Measurements from ENCODE around the gene DVL3. TPM values are rescaled to one million over a fixed set of nuclear protein-coding genes. Genes with fewer than 3 reads are reported as not detected.

DVL3 gene
- total and polyA plus RNA-seq, 2 donors from 2014 or later: 30.3 to 57.4 TPM

DNA sequence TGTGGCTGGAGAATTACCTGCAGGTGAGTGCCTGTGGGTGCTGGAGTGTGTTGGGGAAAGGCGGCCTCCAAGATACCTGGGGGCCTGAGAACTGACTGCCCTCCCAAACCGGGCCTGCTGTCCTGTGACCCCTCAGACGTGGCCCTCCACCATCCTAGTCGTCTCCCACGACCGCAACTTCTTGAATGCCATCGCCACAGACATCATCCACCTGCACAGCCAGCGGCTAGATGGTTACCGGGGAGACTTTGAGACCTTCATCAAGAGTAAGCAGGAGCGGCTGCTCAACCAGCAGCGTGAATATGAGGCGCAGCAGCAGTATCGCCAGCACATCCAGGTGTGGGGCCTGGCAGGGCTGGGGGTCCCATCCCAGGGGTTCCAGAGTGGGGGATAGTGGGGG lies 34.2 kb downstream of the DVL3 start:
- no peaks in the 10 kb centered on the region for H3K27me3 ChIP-seq (ENCODE audit: control insufficient read depth, insufficient read depth, low read length)
- no peak overlapping the region for H3K27ac ChIP-seq (ENCODE audit: low read depth in 2 of 2, low read length in 2 of 2)
- intact Hi-C loops (cut with DNase I): no loop called here
- DNase-seq (no peak), FAIRE-seq (no peak)
- H3K9ac ChIP-seq (ENCODE audit: low read length in 3 of 3): no peak overlapping the region
- TF ChIP-seq, protein P1, sequence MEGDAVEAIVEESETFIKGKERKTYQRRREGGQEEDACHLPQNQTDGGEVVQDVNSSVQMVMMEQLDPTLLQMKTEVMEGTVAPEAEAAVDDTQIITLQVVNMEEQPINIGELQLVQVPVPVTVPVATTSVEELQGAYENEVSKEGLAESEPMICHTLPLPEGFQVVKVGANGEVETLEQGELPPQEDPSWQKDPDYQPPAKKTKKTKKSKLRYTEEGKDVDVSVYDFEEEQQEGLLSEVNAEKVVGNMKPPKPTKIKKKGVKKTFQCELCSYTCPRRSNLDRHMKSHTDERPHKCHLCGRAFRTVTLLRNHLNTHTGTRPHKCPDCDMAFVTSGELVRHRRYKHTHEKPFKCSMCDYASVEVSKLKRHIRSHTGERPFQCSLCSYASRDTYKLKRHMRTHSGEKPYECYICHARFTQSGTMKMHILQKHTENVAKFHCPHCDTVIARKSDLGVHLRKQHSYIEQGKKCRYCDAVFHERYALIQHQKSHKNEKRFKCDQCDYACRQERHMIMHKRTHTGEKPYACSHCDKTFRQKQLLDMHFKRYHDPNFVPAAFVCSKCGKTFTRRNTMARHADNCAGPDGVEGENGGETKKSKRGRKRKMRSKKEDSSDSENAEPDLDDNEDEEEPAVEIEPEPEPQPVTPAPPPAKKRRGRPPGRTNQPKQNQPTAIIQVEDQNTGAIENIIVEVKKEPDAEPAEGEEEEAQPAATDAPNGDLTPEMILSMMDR (IDR thresholded peaks at IDR 0.05; ENCODE audit: borderline replicate concordance, extremely low read depth, insufficient read depth): no peak
- H3K4me3 ChIP-seq (ENCODE audit: low read length in 3 of 3): no peak overlapping the region
- peaks cover 8 to 63% (median 54%) of the 10 kb centered on the region in 3 donors for H3K36me3 ChIP-seq (ENCODE audit: control insufficient read depth in 2 of 3, insufficient read depth in 3 of 3, low read length in 3 of 3)
- H3K9me3 ChIP-seq (ENCODE audit: control insufficient read depth in 2 of 3, insufficient read depth in 1 of 3, low read length in 3 of 3): no peaks in the 10 kb centered on the region
- peaks cover 0 to 13% (median 3%) of the 10 kb centered on the region in 3 donors for H3K4me1 ChIP-seq (ENCODE audit: control insufficient read depth in 2 of 3, insufficient read depth in 2 of 3, low read depth in 1 of 3, low read length in 3 of 3)

DNA sequence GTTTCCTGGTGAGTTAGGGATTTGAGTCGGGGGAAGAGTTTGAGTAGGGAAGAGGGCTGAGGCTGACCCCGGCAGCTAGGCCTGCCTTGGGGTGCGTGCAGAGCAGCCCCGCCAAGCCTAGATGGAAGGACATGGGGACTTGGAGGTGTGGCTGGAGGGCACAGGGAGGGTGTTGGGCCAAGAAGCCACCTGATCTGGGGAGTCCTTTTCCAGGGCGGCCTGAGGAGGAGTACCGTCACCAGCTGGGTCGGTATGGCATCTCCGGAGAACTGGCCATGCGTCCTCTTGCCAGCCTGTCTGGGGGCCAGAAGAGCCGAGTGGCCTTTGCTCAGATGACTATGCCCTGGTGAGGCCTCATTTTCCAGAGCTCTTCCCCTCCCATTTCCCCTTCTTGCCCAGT lies 37.7 kb downstream of the DVL3 start:
- TF ChIP-seq, protein P1 (IDR thresholded peaks at IDR 0.05; ENCODE audit: borderline replicate concordance, extremely low read depth, insufficient read depth): no peak
- H3K4me3 ChIP-seq (ENCODE audit: low read length in 3 of 3): no peak overlapping the region
- DNase-seq: no peak
- no peak overlapping the region for H3K27ac ChIP-seq (ENCODE audit: low read depth in 2 of 2, low read length in 2 of 2)
- intact Hi-C loops (cut with DNase I): no loop called here
- peaks cover 8 to 61% (median 59%) of the 10 kb centered on the region in 3 donors for H3K36me3 ChIP-seq (ENCODE audit: control insufficient read depth in 2 of 3, insufficient read depth in 3 of 3, low read length in 3 of 3)
- no peaks in the 10 kb centered on the region for H3K4me1 ChIP-seq (ENCODE audit: control insufficient read depth in 2 of 3, insufficient read depth in 2 of 3, low read depth in 1 of 3, low read length in 3 of 3)
- no peak for FAIRE-seq
- no peaks in the 10 kb centered on the region for H3K27me3 ChIP-seq (ENCODE audit: control insufficient read depth, insufficient read depth, low read length)
- no peak overlapping the region for H3K9ac ChIP-seq (ENCODE audit: low read length in 3 of 3)
- no peaks in the 10 kb centered on the region for H3K9me3 ChIP-seq (ENCODE audit: control insufficient read depth in 2 of 3, insufficient read depth in 1 of 3, low read length in 3 of 3)

DNA sequence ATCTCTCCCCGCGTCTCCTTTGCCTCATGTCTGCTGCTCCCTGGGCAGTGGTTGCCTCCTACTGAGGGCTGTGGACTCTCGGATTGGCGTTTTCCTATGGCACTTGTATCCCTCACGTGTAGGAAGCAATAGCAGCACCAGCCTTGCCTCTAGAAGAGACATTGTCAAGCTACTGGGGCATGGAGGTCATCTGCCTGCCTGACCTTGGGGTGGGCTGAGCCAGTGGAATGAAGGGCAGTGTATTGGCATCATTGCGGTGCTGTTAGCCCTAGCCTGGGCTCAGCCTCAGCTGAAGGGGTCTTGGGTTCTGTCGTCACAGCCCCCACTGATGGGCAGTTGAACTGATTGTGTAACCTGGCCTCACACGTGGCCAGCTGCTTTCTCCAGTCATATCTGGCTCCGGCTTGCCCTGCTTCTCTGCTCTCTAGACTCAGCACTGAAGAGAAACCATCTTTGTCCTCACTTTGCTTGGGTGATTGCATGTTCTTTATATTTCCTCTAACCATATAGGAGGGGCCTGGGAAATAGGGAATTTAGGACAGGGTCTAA lies 38.9 kb downstream of the DVL3 start:
- peaks cover 5 to 51% (median 49%) of the 10 kb centered on the region in 3 donors for H3K36me3 ChIP-seq (ENCODE audit: control insufficient read depth in 2 of 3, insufficient read depth in 3 of 3, low read length in 3 of 3)
- no peak for FAIRE-seq
- no peak overlapping the region for H3K4me3 ChIP-seq (ENCODE audit: low read length in 3 of 3)
- no peak overlapping the region for H3K27ac ChIP-seq (ENCODE audit: low read depth in 2 of 2, low read length in 2 of 2)
- DNase-seq: no peak
- no peaks in the 10 kb centered on the region for H3K9me3 ChIP-seq (ENCODE audit: control insufficient read depth in 2 of 3, insufficient read depth in 1 of 3, low read length in 3 of 3)
- TF ChIP-seq, protein P1 (IDR thresholded peaks at IDR 0.05; ENCODE audit: borderline replicate concordance, extremely low read depth, insufficient read depth): no peak
- no peaks in the 10 kb centered on the region for H3K4me1 ChIP-seq (ENCODE audit: control insufficient read depth in 2 of 3, insufficient read depth in 2 of 3, low read depth in 1 of 3, low read length in 3 of 3)
- no peaks in the 10 kb centered on the region for H3K27me3 ChIP-seq (ENCODE audit: control insufficient read depth, insufficient read depth, low read length)
- H3K9ac ChIP-seq (ENCODE audit: low read length in 3 of 3): no peak overlapping the region
- intact Hi-C loops (cut with DNase I): no loop called here

DNA sequence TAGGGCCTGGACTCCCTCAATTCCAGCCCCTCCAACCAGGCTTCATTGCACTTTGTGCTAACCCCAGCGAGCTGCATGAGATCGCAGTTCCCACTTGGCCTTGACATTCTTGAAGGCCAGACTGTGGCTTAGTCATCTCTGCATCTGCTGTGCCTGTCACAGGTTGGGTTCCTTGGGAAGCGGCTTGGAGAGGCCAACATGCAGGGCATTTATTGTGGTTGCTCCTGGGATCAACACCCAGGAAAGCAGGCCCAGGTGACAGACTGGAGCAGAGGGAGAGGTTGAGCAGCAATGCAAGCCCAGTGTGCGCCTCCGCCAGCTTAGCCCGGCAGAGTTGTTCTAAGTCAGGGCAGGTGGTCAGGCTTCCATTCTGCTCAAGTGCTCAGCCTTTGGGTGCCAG lies 41.4 kb downstream of the DVL3 start:
- Histone ChIP-seq H3K36me3 (ENCODE audit: control insufficient read depth in 2 of 3, insufficient read depth in 3 of 3, low read length in 3 of 3) (peaks cover 2 to 27% (median 26%) of the 10 kb centered on the region in 3 donors), H3K27me3 (ENCODE audit: control insufficient read depth, insufficient read depth, low read length) (no peaks in the 10 kb centered on the region), H3K4me3 (ENCODE audit: low read length in 3 of 3) (no peak overlapping the region), H3K9ac (ENCODE audit: low read length in 3 of 3) (no peak overlapping the region), H3K4me1 (ENCODE audit: control insufficient read depth in 2 of 3, insufficient read depth in 2 of 3, low read depth in 1 of 3, low read length in 3 of 3) (no peaks in the 10 kb centered on the region), H3K27ac (ENCODE audit: low read depth in 2 of 2, low read length in 2 of 2) (no peak overlapping the region), H3K9me3 (ENCODE audit: control insufficient read depth in 2 of 3, insufficient read depth in 1 of 3, low read length in 3 of 3) (no peaks in the 10 kb centered on the region)
- FAIRE-seq (no peak), DNase-seq (no peak)
- intact Hi-C loops (cut with DNase I): no loop called here
- TF ChIP-seq, protein P1 (IDR thresholded peaks at IDR 0.05; ENCODE audit: borderline replicate concordance, extremely low read depth, insufficient read depth): no peak

Data from kidney (tissue), 14 donors.